GM18858 (cell line): ENCODE results near the gene KIAA0232.

Experiments
- ATAC-seq: cut with Tn5 transposase; IDR thresholded peaks from one replicate; pipeline ENCODE4 v1.9.1; 2021; ENCODE audit not compliant: unreplicated experiment

Gene KIAA0232

DNA sequence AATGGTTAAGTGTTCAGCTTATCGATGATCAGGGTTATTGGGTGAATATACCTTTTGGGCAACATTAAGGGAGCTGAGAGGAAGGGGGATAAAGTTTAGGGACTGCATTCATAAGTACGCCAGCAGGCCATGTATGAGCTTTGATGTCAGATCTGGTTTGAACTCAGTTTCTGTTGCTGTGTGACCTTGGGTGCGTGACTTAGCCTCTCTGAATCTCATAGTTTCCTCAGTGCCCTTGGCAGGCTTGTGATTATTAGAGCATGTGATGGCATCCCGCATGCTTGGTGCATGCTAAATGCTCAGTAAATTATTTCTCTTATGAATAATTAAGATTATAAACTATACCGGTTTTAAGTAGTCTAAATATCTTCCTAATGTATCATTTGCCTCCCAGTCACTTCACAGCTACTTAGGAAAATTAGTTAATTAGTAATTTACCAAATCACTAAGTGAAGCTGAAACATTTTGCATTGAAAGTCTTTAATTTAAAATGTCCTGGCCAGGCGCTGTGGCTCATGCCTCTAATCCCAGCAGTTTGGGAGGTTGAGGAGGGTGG lies 130.9 kb downstream of the KIAA0232 start:
- no peak for ATAC-seq

DNA sequence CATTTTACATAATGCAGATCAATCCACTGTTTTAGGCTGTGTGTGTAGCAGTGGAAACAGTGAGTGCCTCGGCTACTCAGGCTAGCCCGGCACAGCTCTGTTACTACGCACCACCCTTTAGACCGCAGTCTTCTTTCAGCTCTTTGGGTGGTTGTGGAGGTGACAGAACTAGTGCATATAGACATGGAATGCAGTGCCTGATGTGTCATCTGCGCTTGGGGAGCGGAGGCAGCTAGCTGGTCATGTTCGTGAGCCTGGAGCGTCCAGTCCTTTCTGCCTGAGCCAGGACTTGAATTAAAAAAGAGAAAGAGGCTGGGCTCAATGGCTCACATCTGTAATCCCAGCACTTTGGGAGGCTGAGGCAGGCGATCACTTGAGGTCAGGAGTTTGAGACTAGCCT lies 131.9 kb downstream of the KIAA0232 start:
- ATAC-seq, result no peak

DNA sequence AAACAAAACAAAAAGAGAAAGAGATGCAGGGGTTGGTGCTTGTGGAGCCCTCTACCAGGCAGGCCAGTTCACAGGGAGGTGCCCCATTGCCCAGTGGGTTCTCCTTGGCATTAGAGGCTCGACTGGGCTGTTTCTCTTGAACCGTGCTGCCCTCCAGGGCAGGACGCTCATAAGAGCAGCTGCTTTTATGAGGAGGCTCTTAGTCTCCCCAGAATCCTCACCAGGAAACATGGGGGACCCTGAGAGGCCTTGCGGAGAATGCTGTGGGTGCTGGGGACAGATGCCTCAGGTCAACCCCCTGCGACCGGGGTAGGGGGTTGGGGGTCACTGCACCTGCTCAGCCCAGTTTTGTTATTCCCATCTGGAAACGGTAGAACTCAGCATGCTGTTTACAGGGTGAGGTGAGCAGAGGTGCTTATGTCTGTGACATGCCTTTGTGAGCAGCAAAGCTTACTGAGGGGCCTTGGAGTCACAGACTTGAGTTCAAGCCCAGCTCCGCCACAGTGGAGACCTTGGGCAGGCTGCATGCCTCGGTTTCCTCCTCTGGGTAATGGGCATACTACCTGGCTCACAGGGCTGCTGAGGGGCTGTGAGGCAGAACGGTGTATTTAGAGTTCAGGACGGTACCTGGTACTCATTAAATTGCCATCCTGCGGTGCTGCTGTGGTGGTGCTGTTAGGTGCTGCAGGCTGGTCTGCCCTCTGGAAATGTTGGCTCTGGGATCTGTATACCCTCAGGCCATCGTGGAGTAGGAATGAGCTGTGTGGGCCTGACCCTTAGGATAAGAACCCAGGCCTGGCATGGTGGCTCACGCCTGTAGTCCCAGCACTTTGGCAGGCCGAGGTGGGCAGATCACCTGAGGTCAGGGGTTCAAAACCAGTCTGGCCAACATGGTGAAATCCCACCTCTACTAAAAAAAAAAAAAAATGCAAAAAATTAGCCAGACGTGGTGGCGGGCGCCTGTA lies 132.8 kb downstream of the KIAA0232 start:
- ATAC-seq, result no peak

DNA sequence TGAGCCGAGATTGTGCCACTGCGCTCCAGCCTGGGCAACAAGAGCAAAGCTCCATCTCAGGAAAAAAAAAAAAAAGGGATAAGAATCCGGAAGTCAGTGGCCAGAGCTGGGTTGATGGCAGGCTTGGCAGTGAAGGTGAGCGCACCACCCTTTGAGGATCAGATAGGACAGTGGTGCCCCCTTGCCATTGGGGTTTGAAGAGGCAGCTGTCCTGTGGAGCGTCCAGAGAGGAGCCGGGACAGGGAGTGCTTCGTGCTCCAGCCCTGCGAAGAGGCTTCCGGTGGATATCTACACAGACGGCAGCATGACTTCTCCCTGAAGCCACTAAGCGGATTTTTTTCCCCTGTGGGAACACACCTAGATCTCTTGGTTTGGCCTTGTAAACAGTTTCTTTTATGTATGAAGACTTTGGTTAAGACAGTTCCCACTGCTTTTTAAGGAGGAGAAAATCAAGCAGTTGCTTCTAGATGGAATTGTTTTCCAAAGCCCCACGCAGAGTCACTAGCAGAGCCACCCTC lies 133.6 kb downstream of the KIAA0232 start:
- no peak for ATAC-seq

DNA sequence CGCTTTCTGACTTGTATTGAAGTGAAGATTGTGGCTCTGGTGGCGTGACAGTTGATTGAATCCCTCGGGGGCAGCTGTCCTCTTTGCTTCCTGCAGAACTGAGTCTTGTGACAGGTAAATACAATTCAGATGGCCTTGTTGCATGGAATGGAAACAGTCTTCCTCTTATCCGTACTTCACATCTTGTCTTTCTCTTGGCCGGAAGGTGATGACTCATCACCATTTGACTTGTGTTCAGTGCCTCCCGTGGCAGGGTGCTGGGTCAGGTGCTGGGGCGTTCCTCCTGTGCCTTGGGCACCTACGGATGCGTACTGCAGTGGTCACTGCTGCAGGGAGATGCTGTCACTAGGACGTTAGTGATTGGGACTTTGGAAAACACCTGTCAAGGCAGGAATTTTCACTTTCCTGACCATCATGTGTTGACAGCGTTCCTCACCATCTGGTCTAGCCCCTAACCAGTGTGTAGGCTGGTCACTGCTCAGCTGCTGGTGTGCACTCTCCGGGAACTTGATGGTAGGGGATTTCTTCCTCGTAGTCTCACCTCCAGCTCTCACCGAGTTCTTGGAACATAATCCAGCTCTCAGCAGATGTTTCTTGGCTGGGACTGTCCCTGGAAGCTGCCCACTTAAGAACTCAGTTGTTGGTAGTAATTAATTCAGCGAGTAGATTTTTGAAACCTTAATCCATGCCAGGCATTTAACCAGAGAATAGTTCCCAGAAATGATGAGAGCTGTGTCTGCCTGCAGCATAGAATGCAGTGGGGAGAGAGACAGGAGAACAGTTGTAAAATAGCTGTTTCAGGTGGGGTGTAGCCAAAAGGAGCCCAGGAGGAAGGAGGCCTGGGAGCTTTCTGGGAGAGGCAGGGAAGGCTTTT lies 134.3 kb downstream of the KIAA0232 start:
- ATAC-seq, result no peak

DNA sequence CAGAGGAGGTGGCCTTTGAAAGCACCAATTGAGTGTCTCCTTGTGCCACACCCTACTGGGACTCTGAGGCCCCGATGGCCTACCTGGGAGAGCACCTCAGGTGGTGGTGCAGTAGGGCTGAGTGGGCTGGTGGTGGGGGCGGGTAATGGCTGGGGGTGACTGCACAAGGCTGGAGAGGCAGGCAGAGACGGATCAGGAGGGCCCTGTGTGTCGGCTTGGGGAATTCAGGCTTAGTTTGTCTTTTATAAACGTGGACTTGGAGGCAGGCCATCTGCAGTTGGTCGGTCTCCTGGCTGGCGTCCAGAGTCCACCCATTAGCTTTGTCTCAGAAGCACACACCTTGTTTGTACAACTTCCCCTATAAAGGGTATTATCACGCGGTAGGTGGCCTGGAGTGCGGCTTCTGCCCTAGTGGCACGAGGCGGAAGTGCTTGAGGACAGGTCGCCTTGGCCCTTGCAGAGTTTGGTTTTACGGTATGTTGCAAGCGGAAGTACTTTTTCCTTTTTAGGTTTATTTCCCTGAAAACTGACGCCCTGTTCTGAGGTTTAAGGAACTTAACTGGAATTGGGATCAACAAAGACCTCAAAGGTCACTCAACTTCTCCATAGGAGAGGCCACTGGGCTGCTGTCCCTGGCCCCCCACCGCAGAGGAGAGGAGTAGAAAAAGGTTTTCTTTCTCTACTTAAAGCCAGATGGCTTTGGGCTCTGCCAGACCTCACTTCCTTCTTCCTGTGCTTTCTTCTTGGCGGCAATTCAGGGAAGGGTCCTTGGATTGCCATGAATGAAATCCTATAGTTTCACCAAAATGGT lies 135.1 kb downstream of the KIAA0232 start:
- no peak for ATAC-seq

DNA sequence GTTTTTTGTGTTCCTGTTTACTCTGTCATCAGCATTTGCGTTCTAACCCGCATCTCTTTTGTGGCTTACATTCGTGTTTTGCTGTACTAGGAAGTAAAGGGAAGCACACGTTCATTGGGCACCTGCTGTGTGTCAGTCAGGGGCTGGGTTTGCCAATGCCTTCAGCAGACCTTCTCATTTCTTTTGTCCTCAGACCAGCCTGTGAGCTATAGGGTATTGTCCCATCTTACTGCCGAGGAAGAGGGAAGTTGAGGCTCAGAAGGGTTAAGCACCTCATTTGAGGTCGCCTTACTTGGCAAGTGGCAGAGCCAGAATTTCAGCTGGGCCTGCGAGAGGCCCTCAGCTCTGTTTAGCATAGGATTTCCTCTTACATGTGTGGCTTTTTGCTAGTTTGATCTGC lies 135.8 kb downstream of the KIAA0232 start:
- no peak for ATAC-seq

DNA sequence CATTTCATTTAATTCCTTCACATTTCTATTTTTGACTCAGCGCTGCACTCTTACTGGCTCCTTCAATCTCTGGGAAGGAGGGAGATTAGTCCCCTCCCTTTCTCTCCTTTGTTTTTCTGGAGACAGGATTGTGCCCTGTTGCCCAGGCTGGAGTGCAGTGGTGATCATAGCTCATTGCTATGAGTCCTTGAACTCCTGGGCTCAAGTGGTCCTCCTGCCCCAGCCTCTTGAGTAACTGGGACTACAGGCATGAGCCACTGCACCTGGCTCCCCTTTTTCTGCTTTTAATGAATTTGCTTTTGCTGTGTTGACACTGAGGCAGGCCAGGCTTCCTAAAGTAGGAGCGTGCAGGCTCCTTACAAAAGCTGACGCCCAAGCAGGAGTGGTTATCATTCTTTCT lies 137.6 kb downstream of the KIAA0232 start:
- no peak for ATAC-seq

DNA sequence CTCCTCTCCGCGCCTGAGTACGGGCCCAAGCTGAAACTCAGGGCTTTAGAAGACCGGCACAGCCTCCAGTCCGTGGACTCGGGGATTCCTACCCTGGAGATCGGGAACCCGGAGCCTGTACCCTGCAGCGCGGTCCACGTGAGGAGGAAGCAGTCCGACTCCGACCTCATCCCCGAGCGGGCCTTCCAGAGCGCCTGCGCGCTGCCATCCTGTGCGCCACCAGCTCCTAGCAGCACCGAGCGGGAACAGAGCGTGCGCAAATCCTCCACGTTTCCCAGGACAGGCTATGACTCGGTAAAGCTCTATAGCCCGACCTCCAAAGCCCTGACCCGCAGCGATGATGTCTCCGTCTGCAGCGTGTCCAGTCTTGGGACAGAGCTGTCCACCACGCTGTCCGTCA lies 141.0 kb downstream of the KIAA0232 start:
- no peak for ATAC-seq

DNA sequence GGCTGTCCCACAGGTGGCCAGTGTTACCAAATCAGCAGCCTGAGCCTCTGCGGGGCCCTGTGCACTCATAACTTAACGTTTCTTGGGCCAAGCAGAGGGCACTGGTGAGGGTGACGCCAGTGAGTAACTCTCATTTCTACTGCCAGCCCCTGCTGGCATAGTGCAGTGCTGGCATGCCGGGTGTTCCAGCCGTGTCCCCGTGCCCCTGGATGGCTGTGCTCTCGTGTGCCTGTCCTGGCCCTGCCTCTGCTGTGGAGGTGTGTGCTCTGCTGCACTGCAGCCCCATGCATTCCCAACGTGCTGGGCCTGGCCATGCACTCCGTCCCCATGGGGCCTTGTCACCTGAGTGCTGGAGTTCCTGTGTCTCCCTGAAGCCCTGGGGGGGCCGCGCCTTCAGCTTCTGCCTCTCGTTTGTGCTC lies 141.8 kb downstream of the KIAA0232 start:
- ATAC-seq, result no peak

DNA sequence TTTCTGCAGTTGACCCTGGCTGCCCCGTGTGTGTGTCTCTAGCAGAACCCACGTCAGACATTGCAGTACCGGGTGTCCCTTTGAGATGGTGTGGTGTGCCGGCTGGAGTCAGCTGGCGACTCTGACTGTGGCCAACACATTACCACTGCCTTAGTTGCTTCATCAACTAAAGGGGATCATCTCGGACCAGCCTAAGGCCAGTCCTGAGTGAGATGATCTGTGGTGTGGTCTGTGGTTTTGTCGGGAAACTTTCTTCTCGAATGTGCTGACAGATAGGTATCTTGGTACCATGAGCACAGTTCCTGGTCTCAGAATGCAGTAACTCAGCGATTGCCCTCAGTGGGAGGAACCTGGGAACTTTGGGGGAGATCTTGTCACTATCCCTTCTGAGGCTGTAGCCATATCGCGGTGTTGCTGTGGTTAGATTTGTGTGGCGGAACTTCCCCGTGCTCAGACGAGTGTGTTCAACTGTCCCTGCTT lies 142.9 kb downstream of the KIAA0232 start:
- no peak for ATAC-seq

DNA sequence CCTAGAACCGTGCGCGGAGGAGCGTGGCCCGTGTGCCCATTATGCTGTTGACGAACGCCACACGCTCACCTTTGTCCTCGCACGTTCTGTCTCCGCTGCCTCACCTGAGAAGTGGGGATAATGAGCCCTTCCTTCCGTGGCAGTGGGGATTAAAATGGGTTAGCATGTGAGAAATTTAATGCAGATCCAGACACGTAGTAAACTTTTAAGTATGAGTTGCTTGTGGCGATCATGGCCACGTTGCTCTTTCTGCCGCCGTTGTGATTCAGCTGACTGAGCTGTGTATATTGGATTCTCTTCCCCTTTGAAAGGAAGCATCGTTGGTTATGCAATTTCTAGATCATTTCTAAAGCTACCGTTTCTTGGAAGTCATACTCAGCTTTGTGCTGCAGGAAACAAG lies 143.6 kb downstream of the KIAA0232 start:
- no peak for ATAC-seq

DNA sequence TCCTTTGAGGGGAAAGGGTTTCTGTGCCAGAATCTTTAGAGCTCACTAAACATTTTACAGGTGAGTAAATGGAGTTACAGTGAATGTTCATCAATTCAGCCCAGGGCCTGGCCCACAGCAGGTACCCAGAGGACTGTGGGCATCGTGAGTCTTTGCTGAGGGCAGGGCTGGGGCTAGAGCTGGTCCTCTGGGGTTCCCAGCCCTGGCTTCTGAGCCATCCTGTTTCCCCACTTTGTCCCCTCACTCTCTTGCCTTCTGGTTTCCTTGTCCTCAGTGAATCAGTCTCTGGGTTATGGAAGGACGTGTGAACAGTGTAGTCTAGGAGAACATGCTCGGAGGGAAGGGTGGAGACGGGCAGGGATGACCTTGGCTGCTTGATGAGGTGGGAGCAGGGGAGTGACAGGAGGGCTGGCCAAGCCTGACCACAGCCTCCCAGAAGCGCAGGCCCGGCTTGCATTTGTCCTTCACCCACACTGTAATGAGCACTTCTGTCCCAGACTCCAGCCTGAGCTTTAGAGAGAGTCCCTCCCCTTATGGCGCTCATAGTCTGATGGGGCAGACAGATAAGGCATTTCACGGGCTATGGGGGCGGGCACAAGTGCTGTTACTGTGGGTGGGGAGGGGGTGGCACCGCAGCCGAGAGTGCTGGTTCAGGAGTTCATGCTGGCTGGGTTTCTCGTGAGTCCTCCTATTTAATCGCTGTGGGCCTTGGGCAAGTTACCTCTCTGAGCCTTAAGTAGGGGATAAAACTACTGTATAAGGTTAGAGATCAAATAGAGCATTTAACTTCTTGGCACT lies 144.4 kb downstream of the KIAA0232 start:
- no peak for ATAC-seq

DNA sequence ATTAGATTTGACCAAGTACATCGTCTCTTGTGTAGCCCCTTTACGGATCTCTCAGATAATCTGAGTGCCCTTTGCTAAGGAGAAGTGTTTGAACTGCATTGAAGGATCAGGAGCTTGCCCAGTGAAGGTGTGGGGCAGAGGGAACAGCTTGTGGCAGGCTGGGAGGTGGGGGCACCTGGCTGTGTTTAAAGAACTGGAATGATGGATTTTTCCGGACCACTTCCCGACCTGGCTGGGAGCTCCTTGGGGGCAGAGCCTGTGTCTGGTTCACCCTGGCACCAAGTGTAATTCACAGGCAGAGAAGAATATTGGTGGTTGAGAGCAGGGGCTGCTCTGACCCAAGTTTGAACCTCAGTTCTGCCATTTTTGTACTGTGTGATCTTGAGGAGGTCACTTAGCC lies 145.6 kb downstream of the KIAA0232 start:
- ATAC-seq, result no peak

DNA sequence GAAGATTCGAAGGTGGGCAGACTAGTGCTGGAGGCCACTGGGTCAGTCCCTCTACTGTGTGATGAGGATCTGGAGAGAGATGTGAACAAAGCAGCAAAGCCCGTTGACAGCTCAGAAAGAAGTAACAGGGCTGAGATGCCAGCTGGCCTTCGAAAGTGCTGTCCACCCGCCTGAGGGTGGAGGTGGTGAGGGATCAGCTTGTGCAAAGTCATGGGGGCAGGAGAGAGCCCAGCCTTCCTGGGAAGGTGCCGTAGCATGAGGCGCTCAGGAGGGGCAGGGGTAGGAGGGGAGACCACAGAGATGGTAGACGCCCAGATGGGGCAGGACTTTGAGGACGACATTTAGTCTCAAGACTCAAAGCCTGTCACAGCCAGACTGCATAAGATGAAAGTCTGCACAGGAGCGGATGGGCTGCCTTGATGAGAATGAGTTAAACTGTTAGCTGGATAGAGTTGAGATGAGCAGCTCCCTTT lies 146.8 kb downstream of the KIAA0232 start:
- ATAC-seq, result no peak

DNA sequence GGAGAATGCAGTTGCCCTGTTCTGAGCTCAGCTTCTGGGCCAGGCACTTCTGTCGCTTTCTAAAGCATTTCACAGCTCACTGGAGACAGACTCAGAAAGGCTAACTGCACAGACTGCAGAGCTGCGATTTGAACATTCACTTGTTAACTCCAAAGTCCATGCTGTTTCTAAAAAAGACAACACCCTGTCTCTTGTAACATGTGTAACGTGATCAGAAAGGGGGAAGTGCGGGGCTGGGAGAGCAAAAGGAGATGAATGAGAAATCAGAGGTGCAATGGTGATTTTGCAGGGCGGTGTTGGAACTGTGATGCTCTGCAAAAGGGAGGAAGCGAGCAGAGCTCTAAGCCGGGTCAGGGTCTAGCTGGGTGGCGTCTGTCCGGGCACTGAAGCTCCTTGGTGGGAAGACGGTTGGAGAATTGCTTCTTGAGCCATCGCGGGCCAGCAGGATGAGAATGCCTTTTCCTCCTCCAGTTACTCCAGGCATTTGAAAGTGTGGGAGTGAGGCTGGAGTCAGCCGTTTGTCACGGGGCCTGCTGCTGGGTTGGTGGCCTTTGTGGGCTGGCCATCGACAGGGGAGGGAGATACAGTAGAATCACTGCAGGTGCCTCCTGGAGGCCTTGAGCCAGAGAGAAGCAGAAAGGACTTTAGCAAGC lies 147.4 kb downstream of the KIAA0232 start:
- no peak for ATAC-seq

DNA sequence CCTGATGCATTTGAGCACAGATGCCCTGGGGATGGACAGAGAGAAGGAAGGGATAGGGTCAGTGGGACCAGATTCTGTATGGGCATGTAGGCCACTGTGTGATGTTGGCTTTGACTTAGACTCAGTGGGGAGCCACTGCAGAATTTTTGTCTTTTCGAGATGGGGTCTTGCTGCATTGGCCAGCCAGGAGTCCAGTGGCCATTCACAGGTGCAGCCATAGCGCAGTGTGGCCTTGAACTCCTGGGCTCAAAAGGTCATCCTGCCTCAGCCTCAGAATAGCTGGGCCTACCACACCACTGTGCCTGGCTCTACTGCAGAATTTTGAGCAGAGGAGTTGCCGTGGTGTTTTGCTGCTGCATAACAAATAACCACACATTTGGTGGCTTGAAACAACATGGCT lies 149.9 kb downstream of the KIAA0232 start:
- no peak for ATAC-seq

DNA sequence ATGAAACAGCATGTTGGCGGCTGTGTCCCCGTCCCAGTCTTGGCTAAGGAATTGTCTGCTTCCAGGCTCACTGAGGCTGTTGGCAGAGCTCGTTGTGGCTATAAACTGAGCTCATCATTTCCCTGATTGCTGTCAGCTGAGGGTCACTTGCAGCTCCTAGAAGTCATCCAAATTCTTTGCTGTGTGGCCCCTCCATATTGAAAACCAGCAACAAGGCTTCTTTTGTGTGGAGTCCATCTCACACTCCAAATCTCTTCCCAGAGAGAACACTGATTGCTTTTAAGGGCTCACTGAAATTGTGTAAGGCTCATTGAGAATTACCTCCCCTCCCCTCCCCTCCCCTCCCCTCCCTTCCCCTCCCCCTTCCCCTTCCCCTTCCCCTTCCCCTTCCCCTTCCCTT lies 150.4 kb downstream of the KIAA0232 start:
- no peak for ATAC-seq
